HAP-1 (cell line): ENCODE data around the gene ADAM8.

Experiments
- DNase-seq, 2 experiments: peaks; one replicate each; pipeline ENCODE4 v3.0.0-alpha.2; 2016 to 2020; ENCODE audit warnings: low spot score in 2 of 2
- H3K27me3 ChIP-seq: fragments of 250-450 bp; sonication (Bioruptor Pico); 2 replicates; pipeline ENCODE4 v1.5.1; 2020; ENCODE audit warnings: low read depth, mild to moderate bottlenecking, moderate library complexity
- H3K36me3 ChIP-seq: fragments of 250-450 bp; sonication (Bioruptor Pico); replicated peaks from 2 replicates; pipeline ENCODE4 v1.5.1; 2020; ENCODE audit warnings: mild to moderate bottlenecking
- H3K4me1 ChIP-seq: fragments of 250-450 bp; sonication (Bioruptor Pico); 2 replicates; pipeline ENCODE4 v1.5.1; 2020; ENCODE audit warnings: mild to moderate bottlenecking
- H3K4me3 ChIP-seq: fragments of 250-450 bp; sonication (Bioruptor Pico); 2 replicates; pipeline ENCODE4 v1.5.1; 2020; ENCODE audit warnings: mild to moderate bottlenecking, moderate library complexity
- H3K9me3 ChIP-seq: fragments of 250-450 bp; sonication (Bioruptor Pico); 2 replicates; pipeline ENCODE4 v1.5.1; 2020; ENCODE audit warnings: mild to moderate bottlenecking, moderate library complexity
- in situ Hi-C: fragments of 300-500 bp; cut with MboI; formaldehyde crosslinking; loops from 3 replicates; pipeline ENCODE4 v1.14.3; 2020; ENCODE audit warnings: low sequenced_read_pairs, inconsistent platforms, mixed read lengths

The ADAM8 gene

GRCh38 chr10:133299738-133300137 is 23.1 kb upstream of the ADAM8 start:
- DNase-seq: no peak
- H3K9me3 ChIP-seq: no peaks in the 10 kb centered on the region
- H3K36me3 ChIP-seq: peaks cover 48% of the 10 kb centered on the region
- no peaks in the 10 kb centered on the region for H3K4me1 ChIP-seq
- in situ Hi-C loops: no loop called here
- H3K27me3 ChIP-seq: no peaks in the 10 kb centered on the region
- H3K4me3 ChIP-seq: no peak overlapping the region

- Histone ChIP-seq H3K36me3 (peaks cover 50% of the 10 kb centered on the region), H3K4me3 (no peak overlapping the region), H3K4me1 (no peaks in the 10 kb centered on the region), H3K27me3 (no peaks in the 10 kb centered on the region), H3K9me3 (no peaks in the 10 kb centered on the region)
- no peak for DNase-seq
- in situ Hi-C loops: no loop called here
These were observed 22.6 kb upstream of the ADAM8 start for GRCh38 chr10:133299224-133299623.

GRCh38 chr10:133298466-133298865 is 21.8 kb upstream of the ADAM8 start:
- Histone ChIP-seq H3K36me3 (peaks cover 54% of the 10 kb centered on the region), H3K4me3 (no peak overlapping the region), H3K4me1 (no peaks in the 10 kb centered on the region), H3K27me3 (no peaks in the 10 kb centered on the region), H3K9me3 (no peaks in the 10 kb centered on the region)
- in situ Hi-C loops: no loop called here
- DNase-seq: no peak

- DNase-seq: no peak
- H3K36me3 ChIP-seq: peaks cover 59% of the 10 kb centered on the region
- no peaks in the 10 kb centered on the region for H3K9me3 ChIP-seq
- no peaks in the 10 kb centered on the region for H3K4me1 ChIP-seq
- in situ Hi-C loops: no loop called here
- no peaks in the 10 kb centered on the region for H3K27me3 ChIP-seq
- no peak overlapping the region for H3K4me3 ChIP-seq
These were observed 20.8 kb upstream of the ADAM8 start for GRCh38 chr10:133297504-133297903.

- Histone ChIP-seq H3K9me3 (no peaks in the 10 kb centered on the region), H3K36me3 (peaks cover 63% of the 10 kb centered on the region), H3K4me1 (no peaks in the 10 kb centered on the region), H3K4me3 (no peak overlapping the region), H3K27me3 (no peaks in the 10 kb centered on the region)
- in situ Hi-C loops: no loop called here
- DNase-seq: no peak
These were observed 19.0 kb upstream of the ADAM8 start for GRCh38 chr10:133295426-133296320.

- H3K27me3 ChIP-seq: no peaks in the 10 kb centered on the region
- in situ Hi-C loops: no loop called here
These were observed 17.5 kb upstream of the ADAM8 start for GRCh38 chr10:133294189-133294588.

GRCh38 chr10:133293810-133294119 is 17.1 kb upstream of the ADAM8 start:
- no peak overlapping the region for H3K4me3 ChIP-seq
- H3K27me3 ChIP-seq: no peaks in the 10 kb centered on the region
- no peaks in the 10 kb centered on the region for H3K9me3 ChIP-seq
- DNase-seq: no peak
- in situ Hi-C loops: no loop called here
- peaks cover 62% of the 10 kb centered on the region for H3K36me3 ChIP-seq
- no peaks in the 10 kb centered on the region for H3K4me1 ChIP-seq

More at GRCh38 chr10:133294189-133294588, 17.5 kb upstream of the ADAM8 start:
- Histone ChIP-seq H3K4me3 (no peak overlapping the region), H3K4me1 (no peaks in the 10 kb centered on the region), H3K36me3 (peaks cover 60% of the 10 kb centered on the region), H3K9me3 (no peaks in the 10 kb centered on the region)
- DNase-seq: no peak

- H3K27me3 ChIP-seq: no peaks in the 10 kb centered on the region
- no peaks in the 10 kb centered on the region for H3K4me1 ChIP-seq
- no peak for DNase-seq
- in situ Hi-C loops: no loop called here
- peaks cover 60% of the 10 kb centered on the region for H3K36me3 ChIP-seq
- no peaks in the 10 kb centered on the region for H3K9me3 ChIP-seq
- H3K4me3 ChIP-seq: no peak overlapping the region
These were observed 16.5 kb upstream of the ADAM8 start for GRCh38 chr10:133292919-133293809.

GRCh38 chr10:133289761-133290160 is 13.1 kb upstream of the ADAM8 start:
- in situ Hi-C loops: no loop called here
- no peaks in the 10 kb centered on the region for H3K27me3 ChIP-seq
- H3K4me1 ChIP-seq: no peaks in the 10 kb centered on the region
- H3K9me3 ChIP-seq: no peaks in the 10 kb centered on the region
- H3K4me3 ChIP-seq: no peak overlapping the region
- peaks cover 51% of the 10 kb centered on the region for H3K36me3 ChIP-seq
- DNase-seq: no peak

- in situ Hi-C loops: no loop called here
These were observed 11.3 kb upstream of the ADAM8 start for GRCh38 chr10:133287832-133288500.

GRCh38 chr10:133286366-133286765 is 9.7 kb upstream of the ADAM8 start:
- Histone ChIP-seq H3K27me3 (no peaks in the 10 kb centered on the region), H3K4me1 (no peaks in the 10 kb centered on the region), H3K36me3 (peaks cover 65% of the 10 kb centered on the region), H3K9me3 (no peaks in the 10 kb centered on the region), H3K4me3 (no peak overlapping the region)
- no peak for DNase-seq
- in situ Hi-C loops: no loop called here

More at GRCh38 chr10:133287832-133288500, 11.3 kb upstream of the ADAM8 start:
- H3K27me3 ChIP-seq: no peaks in the 10 kb centered on the region
- peaks cover 54% of the 10 kb centered on the region for H3K36me3 ChIP-seq
- H3K9me3 ChIP-seq: no peaks in the 10 kb centered on the region
- DNase-seq: no peak
- H3K4me3 ChIP-seq: no peak overlapping the region
- no peaks in the 10 kb centered on the region for H3K4me1 ChIP-seq

- DNase-seq: no peak
- peaks cover 62% of the 10 kb centered on the region for H3K36me3 ChIP-seq
- in situ Hi-C loops: no loop called here
These were observed 8.5 kb upstream of the ADAM8 start for GRCh38 chr10:133285217-133285616.

GRCh38 chr10:133283931-133284330 is 7.3 kb upstream of the ADAM8 start:
- H3K36me3 ChIP-seq: peaks cover 63% of the 10 kb centered on the region
- DNase-seq: no peak
- in situ Hi-C loops: no loop called here
- H3K9me3 ChIP-seq: no peaks in the 10 kb centered on the region
- no peak overlapping the region for H3K4me3 ChIP-seq
- H3K4me1 ChIP-seq: no peaks in the 10 kb centered on the region
- no peaks in the 10 kb centered on the region for H3K27me3 ChIP-seq

More at GRCh38 chr10:133285217-133285616, 8.5 kb upstream of the ADAM8 start:
- no peaks in the 10 kb centered on the region for H3K4me1 ChIP-seq
- no peaks in the 10 kb centered on the region for H3K9me3 ChIP-seq
- no peaks in the 10 kb centered on the region for H3K27me3 ChIP-seq
- H3K4me3 ChIP-seq: no peak overlapping the region
